Activated CD8-positive, alpha-beta T cell treated with anti-CD3 and anti-CD28 coated beads for 36 hours (primary cell): Measurements from ENCODE around the gene CD48. TPM values are rescaled to one million over a fixed set of nuclear protein-coding genes. Genes with fewer than 3 reads are reported as not detected.
"Not testable (repeated sequence)": the region's sequence is repeated elsewhere in the genome, so short reads cannot be mapped to it uniquely, and the experiment has no call there.

ENCODE experiments used
- ATAC-seq: fragments of 200-7000 bp; cut with Tn5 transposase; one replicate; pipeline ENCODE4 v1.10.0; 2021; ENCODE audit warnings: mild to moderate bottlenecking, moderate library complexity
- CTCF ChIA-PET: fragments of 350-600 bp; sonication (Branson Sonifier 250); formaldehyde crosslinking; loops from one replicate; lab custom pipeline; 2021; ENCODE audit warnings: antibody characterized with exemption; lab: Charles Lee
- POLR2A ChIA-PET: fragments of 350-600 bp; sonication (Branson Sonifier 250); formaldehyde crosslinking; loops from one replicate; lab custom pipeline; 2021; ENCODE audit warnings: antibody characterized with exemption; lab: Charles Lee
- DNase-seq: peaks from one replicate; pipeline ENCODE4 v3.0.0-alpha.2; 2020
- H3K27ac Mint-ChIP-seq: one replicate; pipeline ENCODE4 v1.8.0; 2021; ENCODE audit warnings: mild to moderate bottlenecking, mixed read lengths
- H3K27me3 Mint-ChIP-seq: one replicate; pipeline ENCODE4 v1.8.0; 2021; ENCODE audit warnings: mixed read lengths
- H3K36me3 Mint-ChIP-seq: one replicate; pipeline ENCODE4 v1.8.0; 2021; ENCODE audit warnings: low read depth, mixed read lengths
- H3K4me1 Mint-ChIP-seq: one replicate; pipeline ENCODE4 v1.8.0; 2021; ENCODE audit warnings: low read depth, mixed read lengths
- H3K4me3 Mint-ChIP-seq: one replicate; pipeline ENCODE4 v1.8.0; 2021; ENCODE audit warnings: mild to moderate bottlenecking, moderate library complexity, mixed read lengths
- H3K9me3 Mint-ChIP-seq: one replicate; pipeline ENCODE4 v1.8.0; 2021; ENCODE audit warnings: mixed read lengths
- intact Hi-C: fragments of 100-400 bp; cut with micrococcal nuclease; formaldehyde crosslinking; loops from one replicate; pipeline ENCODE4 v1.10.0; 2022
- total RNA-seq, 2 experiments: library from RNA; stranded (reverse); gene quantifications; one replicate each; pipeline ENCODE4 v1.2.3, GENCODE V29; 2021
- TF ChIP-seq, protein P1 (sequence below): fragments of 200-600 bp; IDR thresholded peaks from one replicate; pipeline ENCODE4 v1.8.0; 2022; ENCODE audit warnings: antibody characterized with exemption, mild to moderate bottlenecking

Gene CD48
- total RNA-seq, 2 experiments from 2014 or later = 379 to 388 TPM

DNA sequence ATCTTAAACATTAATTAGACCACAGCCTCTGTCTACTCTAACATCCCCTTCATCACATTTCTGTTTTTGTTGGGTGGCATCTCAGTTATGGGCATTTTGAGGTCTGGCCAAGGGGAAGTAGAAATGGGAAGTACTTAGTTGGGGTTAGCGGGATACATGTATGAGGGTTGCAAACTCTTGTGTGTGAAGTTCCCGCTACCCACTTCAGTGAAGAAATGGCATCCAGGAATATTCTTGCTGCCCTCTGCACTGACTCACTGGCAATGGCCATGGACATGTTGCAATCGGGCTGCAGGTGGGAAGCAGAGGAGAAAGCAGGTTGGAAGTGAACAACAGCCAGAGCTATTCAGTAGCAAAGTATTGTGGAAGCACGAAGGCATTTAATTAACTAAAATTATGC lies 7.4 kb downstream of the CD48 start:
- no peaks in the 10 kb centered on the region for H3K9me3 Mint-ChIP-seq
- peak overlapping the region; percentile 83 for H3K27ac Mint-ChIP-seq
- no peaks in the 10 kb centered on the region for H3K27me3 Mint-ChIP-seq
- TF ChIP-seq, protein P1, sequence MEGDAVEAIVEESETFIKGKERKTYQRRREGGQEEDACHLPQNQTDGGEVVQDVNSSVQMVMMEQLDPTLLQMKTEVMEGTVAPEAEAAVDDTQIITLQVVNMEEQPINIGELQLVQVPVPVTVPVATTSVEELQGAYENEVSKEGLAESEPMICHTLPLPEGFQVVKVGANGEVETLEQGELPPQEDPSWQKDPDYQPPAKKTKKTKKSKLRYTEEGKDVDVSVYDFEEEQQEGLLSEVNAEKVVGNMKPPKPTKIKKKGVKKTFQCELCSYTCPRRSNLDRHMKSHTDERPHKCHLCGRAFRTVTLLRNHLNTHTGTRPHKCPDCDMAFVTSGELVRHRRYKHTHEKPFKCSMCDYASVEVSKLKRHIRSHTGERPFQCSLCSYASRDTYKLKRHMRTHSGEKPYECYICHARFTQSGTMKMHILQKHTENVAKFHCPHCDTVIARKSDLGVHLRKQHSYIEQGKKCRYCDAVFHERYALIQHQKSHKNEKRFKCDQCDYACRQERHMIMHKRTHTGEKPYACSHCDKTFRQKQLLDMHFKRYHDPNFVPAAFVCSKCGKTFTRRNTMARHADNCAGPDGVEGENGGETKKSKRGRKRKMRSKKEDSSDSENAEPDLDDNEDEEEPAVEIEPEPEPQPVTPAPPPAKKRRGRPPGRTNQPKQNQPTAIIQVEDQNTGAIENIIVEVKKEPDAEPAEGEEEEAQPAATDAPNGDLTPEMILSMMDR = no peak
- ChIA-PET POLR2A (interaction anchor here (0.9 to 7.6 kb wide), 2 partner anchors 20 to 127 kb away, joined by 3 to 43 read pairs; no protein-coding TSS in a partner anchor), CTCF (interaction anchor here (1.1 to 7.9 kb wide), 4 partner anchors 10 to 64 kb away, joined by 3 to 106 read pairs (median 4); no protein-coding TSS in a partner anchor)
- peaks cover 63% of the 10 kb centered on the region for H3K36me3 Mint-ChIP-seq
- H3K4me1 Mint-ChIP-seq = peaks cover 68% of the 10 kb centered on the region
- ATAC-seq (no peak), DNase-seq (no peak)
- peak overlapping the region; percentile 55 for H3K4me3 Mint-ChIP-seq
- intact Hi-C loops = no loop called here

GRCh38 chr1:160702100-160702499 lies 9.5 kb downstream of the CD48 start:
- intact Hi-C loops = no loop called here
- Mint-ChIP-seq H3K27me3 (no peaks in the 10 kb centered on the region), H3K4me1 (peaks cover 88% of the 10 kb centered on the region), H3K27ac (peak overlapping the region; percentile 80), H3K9me3 (no peaks in the 10 kb centered on the region), H3K4me3 (no peak overlapping the region), H3K36me3 (peaks cover 80% of the 10 kb centered on the region)
- DNase-seq = no peak
- TF ChIP-seq, protein P1 = no peak
- no peak for ATAC-seq
- ChIA-PET POLR2A (interaction anchor here (1.1 kb wide), 2 partner anchors 26 to 37 kb away, joined by 3 to 4 read pairs; partner anchors contain the start of gene SLAMF7), CTCF (interaction anchor here (1.2 to 7.9 kb wide), 2 partner anchors 21 to 83 kb away, joined by 4 to 106 read pairs; no protein-coding TSS in a partner anchor)

DNA sequence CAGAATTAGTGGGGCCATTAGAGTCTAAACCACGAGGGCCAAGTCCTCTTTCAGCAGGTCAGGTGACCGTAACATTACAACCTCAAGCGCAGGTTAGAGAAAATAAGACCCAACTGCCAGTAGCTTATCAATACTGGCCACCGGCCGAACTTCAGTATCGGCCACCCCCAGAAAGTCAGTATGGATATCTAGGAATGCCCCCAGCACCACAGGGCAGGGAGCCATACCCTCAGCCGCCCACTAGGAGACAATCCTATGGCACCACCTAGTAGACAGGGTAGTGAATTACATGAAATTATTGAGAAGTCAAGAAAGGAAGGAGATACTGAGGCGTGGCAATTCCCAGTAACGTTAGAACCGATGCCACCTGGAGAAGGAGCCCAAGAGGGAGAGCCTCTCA lies 19.2 kb downstream of the CD48 start:
- ChIA-PET CTCF (interaction anchor here (0.9 to 1.5 kb wide), 4 partner anchors 9 to 30 kb away, joined by 3 to 6 read pairs (median 4); no protein-coding TSS in a partner anchor), POLR2A (interaction anchor here (1.0 kb wide), 1 partner anchor 76 kb away, joined by 3 read pairs; no protein-coding TSS in a partner anchor)
- ATAC-seq, intact Hi-C loops, H3K9me3 Mint-ChIP-seq, H3K27me3 Mint-ChIP-seq, DNase-seq: not testable (repeated sequence)
- Mint-ChIP-seq H3K4me3 (peak overlapping the region; percentile 25), H3K4me1 (peaks cover 82% of the 10 kb centered on the region), H3K36me3 (peaks cover 68% of the 10 kb centered on the region), H3K27ac (peak overlapping the region; percentile 77)
- TF ChIP-seq, protein P1 = peak; percentile 46

DNA sequence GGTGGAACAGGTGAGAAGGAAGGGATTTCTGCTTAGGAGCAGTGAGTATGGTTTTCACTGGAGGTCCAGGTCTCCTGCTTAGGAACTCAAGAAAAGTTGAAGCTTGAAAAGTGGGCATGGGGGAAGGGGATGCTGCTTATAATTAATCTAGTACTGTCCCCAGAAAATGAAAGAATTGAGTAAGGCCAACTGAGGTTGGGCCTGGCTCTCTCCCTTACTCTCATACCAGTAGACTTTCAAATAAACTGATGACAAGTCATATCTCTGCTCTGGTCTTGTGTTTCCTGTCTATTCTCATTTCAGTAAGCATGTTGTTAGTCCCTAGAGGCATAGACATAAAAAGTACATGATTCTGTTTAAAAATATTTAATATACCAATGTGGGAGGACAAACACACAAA lies 26.4 kb downstream of the CD48 start:
- intact Hi-C loops = no loop called here
- H3K27me3 Mint-ChIP-seq = no peaks in the 10 kb centered on the region
- H3K9me3 Mint-ChIP-seq = peaks cover 9% of the 10 kb centered on the region
- DNase-seq = peak; percentile 44
- POLR2A ChIA-PET = interaction anchor here (0.7 to 5.3 kb wide), 10 partner anchors 10 to 168 kb away, joined by 3 to 43 read pairs (median 4); partner anchors contain the start of genes CD48 and LY9
- peak overlapping the region; percentile 95 for H3K27ac Mint-ChIP-seq
- peaks cover 86% of the 10 kb centered on the region for H3K4me1 Mint-ChIP-seq
- H3K4me3 Mint-ChIP-seq = peak overlapping the region; percentile 32
- CTCF ChIA-PET = interaction anchor here (0.7 to 8.9 kb wide), 6 partner anchors 10 to 267 kb away, joined by 3 to 106 read pairs (median 4); partner anchors contain the start of gene CD48
- TF ChIP-seq, protein P1 = no peak
- peak; percentile 50 for ATAC-seq
- H3K36me3 Mint-ChIP-seq = peaks cover 97% of the 10 kb centered on the region
